GM21447 (cell line): ENCODE measurements around the gene ATP6V1G3.
"Not testable (repeated sequence)": the region's sequence is repeated elsewhere in the genome, so short reads cannot be mapped to it uniquely, and the experiment has no call there.

ENCODE experiments used
- ATAC-seq: cut with Tn5 transposase; IDR thresholded peaks from one replicate; pipeline ENCODE4 v1.9.1; 2021; ENCODE audit not compliant: unreplicated experiment

ATP6V1G3 gene

GRCh38 chr1:198498103-198498385 lies 42.4 kb downstream of the ATP6V1G3 start:
- no peak for ATAC-seq

GRCh38 chr1:198497326-198498102 lies 43.0 kb downstream of the ATP6V1G3 start:
- no peak for ATAC-seq

GRCh38 chr1:198496216-198497143 lies 44.0 kb downstream of the ATP6V1G3 start:
- ATAC-seq: no peak

GRCh38 chr1:198495631-198496030 lies 44.8 kb downstream of the ATP6V1G3 start:
- no peak for ATAC-seq

- ATAC-seq: no peak
Measured at GRCh38 chr1:198494658-198495103, 45.8 kb downstream of the ATP6V1G3 start.

- no peak for ATAC-seq
Measured at GRCh38 chr1:198494139-198494538, 46.3 kb downstream of the ATP6V1G3 start.

- ATAC-seq: no peak
Measured at GRCh38 chr1:198493329-198493728, 47.2 kb downstream of the ATP6V1G3 start.

- ATAC-seq: no peak
Measured at GRCh38 chr1:198492872-198493271, 47.6 kb downstream of the ATP6V1G3 start.

- no peak for ATAC-seq
Measured at GRCh38 chr1:198491596-198491995, 48.9 kb downstream of the ATP6V1G3 start.

GRCh38 chr1:198491028-198491427 lies 49.5 kb downstream of the ATP6V1G3 start:
- no peak for ATAC-seq

- no peak for ATAC-seq
Measured at GRCh38 chr1:198490224-198490623, 50.3 kb downstream of the ATP6V1G3 start.

- no peak for ATAC-seq
Measured at GRCh38 chr1:198486903-198487302, 53.6 kb downstream of the ATP6V1G3 start.

GRCh38 chr1:198483645-198484044 lies 56.8 kb downstream of the ATP6V1G3 start:
- ATAC-seq: no peak

GRCh38 chr1:198483006-198483405 lies 57.5 kb downstream of the ATP6V1G3 start:
- no peak for ATAC-seq

GRCh38 chr1:198481661-198482060 lies 58.8 kb downstream of the ATP6V1G3 start:
- no peak for ATAC-seq

GRCh38 chr1:198480876-198481275 lies 59.6 kb downstream of the ATP6V1G3 start:
- ATAC-seq: no peak

GRCh38 chr1:198477354-198477753 lies 63.1 kb downstream of the ATP6V1G3 start:
- ATAC-seq: not testable (repeated sequence)
